Measurements from ENCODE around the gene VPS51.
A peak's percentile ranks its signal among the peaks of the same experiment; 100 is the strongest.

Gene VPS51

DNA sequence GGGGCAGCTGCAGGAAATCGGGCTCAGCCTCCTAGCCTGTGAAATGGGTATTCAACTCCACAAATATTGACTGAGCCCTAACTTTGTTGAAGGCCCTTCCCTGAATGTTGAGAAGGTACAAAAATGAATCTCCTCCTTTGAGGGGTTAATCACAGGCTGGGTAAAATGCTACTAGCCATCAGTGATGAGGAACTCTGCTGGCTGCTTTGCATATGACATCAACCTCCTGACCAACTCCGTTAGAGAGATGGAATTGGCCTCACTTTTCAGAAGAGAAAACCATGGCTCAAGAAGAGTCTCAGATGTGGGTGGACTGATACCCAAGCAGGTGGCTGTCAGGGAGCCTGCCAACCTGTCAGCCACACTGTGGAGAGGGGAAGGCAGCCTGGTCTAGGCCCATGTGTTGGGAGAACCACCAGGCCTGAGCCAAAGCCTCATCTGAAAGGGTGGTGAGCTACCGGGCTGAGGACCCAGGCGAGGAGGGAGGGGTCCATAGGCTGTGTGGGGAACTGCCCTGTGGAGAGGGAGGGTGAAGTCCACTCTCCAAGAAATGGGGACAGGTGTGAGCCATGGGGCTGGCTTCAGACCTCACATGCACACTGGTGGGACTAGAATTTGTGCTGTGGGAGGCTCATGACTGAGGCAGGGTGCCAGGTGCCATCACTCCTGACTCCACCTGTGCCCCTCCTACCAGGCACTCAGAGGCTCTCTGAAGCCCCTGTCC lies 23.9 kb upstream of the VPS51 start:
- no peaks in the 10 kb centered on the region for H3K36me3 ChIP-seq (ENCODE audit: control insufficient read depth in 2 of 2, insufficient read depth in 2 of 2, low read length in 2 of 2)
- no peaks in the 10 kb centered on the region for H3K27me3 ChIP-seq (ENCODE audit: control insufficient read depth in 2 of 2, insufficient read depth in 2 of 2, low read length in 2 of 2)
- H3K4me3 ChIP-seq (ENCODE audit: low read length in 2 of 2): no peak overlapping the region
- H3K4me1 ChIP-seq (ENCODE audit: control insufficient read depth in 2 of 2, insufficient read depth in 2 of 2, low read length in 2 of 2): no peaks in the 10 kb centered on the region
- no peak overlapping the region for H3K9ac ChIP-seq (ENCODE audit: low read depth in 1 of 2, low read length in 2 of 2)
- H3K9me3 ChIP-seq (ENCODE audit: control insufficient read depth in 2 of 2, low read length in 2 of 2): no peaks in the 10 kb centered on the region
- no peak overlapping the region for H3K27ac ChIP-seq (ENCODE audit: low read depth in 2 of 2, low read length in 2 of 2)

DNA sequence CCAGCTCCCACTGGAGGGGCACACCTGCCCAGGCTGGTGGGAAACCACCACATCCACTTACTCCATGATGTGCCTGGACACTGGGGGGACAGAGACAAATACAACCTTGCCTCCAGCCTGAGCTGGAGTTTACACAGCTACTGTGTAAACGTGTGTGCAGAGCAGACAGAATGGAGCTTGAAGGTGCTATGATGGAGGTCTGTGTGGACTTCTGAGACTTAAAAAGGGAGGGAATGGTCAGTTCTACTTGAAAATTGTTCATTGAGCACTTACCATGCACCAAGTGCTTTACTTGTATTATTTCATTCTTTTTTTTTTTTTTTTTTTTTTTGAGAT lies 23.4 kb upstream of the VPS51 start:
- H3K36me3 ChIP-seq (ENCODE audit: control insufficient read depth in 2 of 2, insufficient read depth in 2 of 2, low read length in 2 of 2): no peaks in the 10 kb centered on the region
- H3K9ac ChIP-seq (ENCODE audit: low read depth in 1 of 2, low read length in 2 of 2): no peak overlapping the region
- H3K27ac ChIP-seq (ENCODE audit: low read depth in 2 of 2, low read length in 2 of 2): no peak overlapping the region
- H3K9me3 ChIP-seq (ENCODE audit: control insufficient read depth in 2 of 2, low read length in 2 of 2): no peaks in the 10 kb centered on the region
- no peaks in the 10 kb centered on the region for H3K27me3 ChIP-seq (ENCODE audit: control insufficient read depth in 2 of 2, insufficient read depth in 2 of 2, low read length in 2 of 2)
- no peaks in the 10 kb centered on the region for H3K4me1 ChIP-seq (ENCODE audit: control insufficient read depth in 2 of 2, insufficient read depth in 2 of 2, low read length in 2 of 2)
- no peak overlapping the region for H3K4me3 ChIP-seq (ENCODE audit: low read length in 2 of 2)

DNA sequence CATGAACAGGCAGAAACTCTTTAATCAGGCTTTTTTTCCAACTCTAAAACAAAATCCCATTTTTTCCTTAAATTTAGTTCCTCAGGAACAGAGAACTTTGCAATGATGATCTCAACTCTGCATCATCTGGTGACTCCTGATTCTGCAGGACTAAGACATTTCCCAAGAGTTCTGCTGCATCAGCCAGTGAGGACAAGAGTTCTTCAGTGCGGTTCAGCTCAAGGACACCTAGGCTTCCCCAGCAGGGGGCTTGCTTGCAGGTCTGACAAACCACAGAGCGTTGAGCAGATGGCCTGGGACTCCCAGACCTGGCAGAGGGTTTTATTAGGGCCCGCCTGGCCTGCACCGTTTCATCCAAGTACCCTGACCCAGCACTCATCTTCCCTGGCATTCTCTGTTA lies 18.6 kb upstream of the VPS51 start:
- Histone ChIP-seq H3K9me3 (ENCODE audit: control insufficient read depth in 2 of 2, low read length in 2 of 2) (no peaks in the 10 kb centered on the region), H3K36me3 (ENCODE audit: control insufficient read depth in 2 of 2, insufficient read depth in 2 of 2, low read length in 2 of 2) (no peaks in the 10 kb centered on the region), H3K4me3 (ENCODE audit: low read length in 2 of 2) (no peak overlapping the region), H3K27ac (ENCODE audit: low read depth in 2 of 2, low read length in 2 of 2) (no peak overlapping the region), H3K27me3 (ENCODE audit: control insufficient read depth in 2 of 2, insufficient read depth in 2 of 2, low read length in 2 of 2) (no peaks in the 10 kb centered on the region), H3K9ac (ENCODE audit: low read depth in 1 of 2, low read length in 2 of 2) (no peak overlapping the region), H3K4me1 (ENCODE audit: control insufficient read depth in 2 of 2, insufficient read depth in 2 of 2, low read length in 2 of 2) (peaks cover 3 to 6% of the 10 kb centered on the region in 2 donors)

DNA sequence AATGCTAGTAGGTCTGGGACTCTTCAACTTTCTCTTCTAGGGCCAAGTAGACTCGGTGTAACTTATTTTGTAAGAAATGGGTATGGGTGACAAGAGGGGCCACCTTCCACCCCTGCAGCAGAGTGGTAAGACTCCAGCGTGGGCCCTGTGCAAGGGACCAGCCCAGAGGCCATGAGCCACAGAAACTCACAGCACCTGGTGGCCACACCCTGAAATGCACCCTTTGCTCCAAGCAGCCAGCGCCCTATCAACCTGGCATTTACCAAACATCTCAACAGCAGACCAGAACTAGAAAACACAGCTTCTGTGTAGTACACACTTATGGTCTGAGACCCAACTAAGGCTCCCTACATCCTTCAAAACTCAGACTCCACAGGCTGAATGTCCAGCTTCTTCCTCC lies 17.9 kb upstream of the VPS51 start:
- Histone ChIP-seq H3K9ac (ENCODE audit: low read depth in 1 of 2, low read length in 2 of 2) (peak overlapping the region in 1 of 2 donors; percentile 26), H3K4me1 (ENCODE audit: control insufficient read depth in 2 of 2, insufficient read depth in 2 of 2, low read length in 2 of 2) (peaks cover 6% of the 10 kb centered on the region in 2 donors), H3K27me3 (ENCODE audit: control insufficient read depth in 2 of 2, insufficient read depth in 2 of 2, low read length in 2 of 2) (no peaks in the 10 kb centered on the region), H3K4me3 (ENCODE audit: low read length in 2 of 2) (no peak overlapping the region), H3K9me3 (ENCODE audit: control insufficient read depth in 2 of 2, low read length in 2 of 2) (no peaks in the 10 kb centered on the region), H3K36me3 (ENCODE audit: control insufficient read depth in 2 of 2, insufficient read depth in 2 of 2, low read length in 2 of 2) (no peaks in the 10 kb centered on the region), H3K27ac (ENCODE audit: low read depth in 2 of 2, low read length in 2 of 2) (no peak overlapping the region)

DNA sequence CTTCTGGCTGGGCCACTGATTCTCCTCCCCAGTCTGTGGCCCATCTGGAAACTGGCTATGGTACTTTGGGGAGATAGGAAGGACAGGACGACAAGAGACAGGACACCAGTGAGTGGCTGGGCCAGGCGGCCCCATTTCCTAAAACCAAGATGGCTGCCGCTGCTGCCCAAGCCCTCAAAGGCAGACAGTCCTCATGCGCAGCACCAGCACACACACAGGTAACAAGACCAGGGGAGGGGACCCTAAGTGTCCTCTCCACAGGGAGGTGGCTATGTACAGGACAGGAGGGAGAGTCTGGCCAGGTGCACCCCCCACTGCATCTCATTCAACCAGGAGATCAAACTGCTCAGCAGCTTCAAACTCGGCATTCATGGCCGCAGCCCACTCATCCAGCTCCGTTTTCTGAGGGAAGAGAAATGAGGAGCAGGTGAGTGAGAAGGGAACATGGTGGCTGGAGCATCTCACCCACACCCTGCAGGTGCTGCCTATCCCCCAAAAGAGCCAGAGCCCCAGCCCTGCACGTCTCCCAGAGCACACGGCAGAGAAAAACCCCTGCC lies 17.1 kb upstream of the VPS51 start:
- no peaks in the 10 kb centered on the region for H3K9me3 ChIP-seq (ENCODE audit: control insufficient read depth in 2 of 2, low read length in 2 of 2)
- no peak overlapping the region for H3K4me3 ChIP-seq (ENCODE audit: low read length in 2 of 2)
- H3K9ac ChIP-seq (ENCODE audit: low read depth in 1 of 2, low read length in 2 of 2): no peak overlapping the region
- H3K4me1 ChIP-seq (ENCODE audit: control insufficient read depth in 2 of 2, insufficient read depth in 2 of 2, low read length in 2 of 2): peaks cover 12% of the 10 kb centered on the region in 2 donors
- H3K27me3 ChIP-seq (ENCODE audit: control insufficient read depth in 2 of 2, insufficient read depth in 2 of 2, low read length in 2 of 2): no peaks in the 10 kb centered on the region
- H3K36me3 ChIP-seq (ENCODE audit: control insufficient read depth in 2 of 2, insufficient read depth in 2 of 2, low read length in 2 of 2): no peaks in the 10 kb centered on the region
- H3K27ac ChIP-seq (ENCODE audit: low read depth in 2 of 2, low read length in 2 of 2): no peak overlapping the region

DNA sequence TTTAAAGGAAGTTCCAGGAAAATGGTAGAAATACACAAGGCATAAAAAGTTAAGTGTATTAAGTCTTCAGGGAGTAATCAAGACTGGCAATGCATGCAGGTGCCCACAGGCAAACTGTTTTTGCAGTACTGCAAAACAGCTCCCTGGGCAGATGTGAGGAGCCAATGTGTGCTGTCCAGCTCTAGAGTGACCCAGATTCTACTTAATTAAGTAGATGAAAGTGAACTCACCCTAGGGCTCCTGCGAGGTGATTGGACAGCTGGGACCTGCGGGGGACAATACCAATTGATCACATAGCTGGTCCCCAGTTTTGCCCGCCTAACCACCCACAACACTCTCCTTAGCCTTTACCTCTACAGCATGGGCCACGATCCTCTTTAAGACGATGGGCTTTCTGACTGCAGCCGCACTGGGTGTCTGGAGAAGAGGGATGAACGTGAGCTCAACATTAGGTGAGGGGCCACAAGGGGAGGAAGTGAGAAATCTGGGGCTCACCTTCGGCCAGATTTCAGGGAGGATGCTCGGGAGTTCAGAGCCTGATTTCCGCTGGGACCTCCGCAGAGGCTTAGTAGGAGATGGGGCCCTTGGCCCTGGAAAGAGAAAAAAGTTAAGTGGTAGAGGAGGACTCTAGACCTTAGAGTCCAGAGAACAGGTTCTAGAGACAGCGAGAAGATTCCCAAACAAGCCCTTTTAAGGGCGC lies 12.7 kb upstream of the VPS51 start:
- H3K9ac ChIP-seq (ENCODE audit: low read depth in 1 of 2, low read length in 2 of 2): peak overlapping the region; percentile 56 to 75

DNA sequence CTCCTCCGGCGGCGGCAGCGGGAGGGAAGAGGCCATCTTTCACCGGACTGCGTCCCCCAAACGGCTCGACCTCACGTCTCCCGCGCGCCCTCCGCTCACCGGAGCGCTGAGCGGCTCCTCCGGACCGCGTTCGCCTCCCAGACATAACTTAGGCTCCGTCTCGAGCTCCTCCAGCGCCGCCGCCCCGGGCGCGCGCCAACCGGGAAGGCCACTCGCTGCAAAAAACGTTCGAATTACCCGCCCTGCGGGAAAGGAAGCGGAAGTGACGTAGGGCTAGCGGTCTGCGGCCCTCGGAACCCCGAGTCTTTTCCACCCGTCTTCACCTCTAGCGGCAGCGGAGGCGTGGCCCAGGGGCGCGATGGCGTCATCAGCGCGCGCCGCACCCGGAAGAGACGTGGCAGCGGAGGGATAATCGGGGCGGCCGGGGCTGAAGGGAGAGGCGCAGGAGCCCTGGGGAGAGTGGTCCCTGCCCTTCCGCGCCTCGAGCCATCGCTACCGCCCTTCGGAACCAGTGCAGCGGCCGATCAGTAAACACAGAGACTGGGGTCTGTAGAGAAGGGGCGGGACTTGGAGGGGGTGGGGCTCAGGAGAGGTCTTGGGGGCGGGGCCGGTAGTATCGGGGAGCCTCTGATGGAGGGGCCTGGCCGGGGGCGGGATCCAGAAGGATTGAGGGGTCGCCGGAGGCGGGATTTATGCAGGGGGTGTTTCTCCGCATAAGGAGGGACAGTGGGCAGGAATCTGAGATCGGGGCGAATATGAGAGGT lies 12.0 kb upstream of the VPS51 start, which contains the start of the genes CDCA5 and ZFPL1:
TSS of gene CDCA5 (minus strand) at position 207 of the 764 bp plus-strand sequence. CDS start at position 145, 62 bp downstream.
TSS of gene ZFPL1 (plus strand) at position 389 of the 764 bp plus-strand sequence. CDS start 477 bp downstream, outside the sequence.
- Histone ChIP-seq H3K4me1 (ENCODE audit: control insufficient read depth in 2 of 2, insufficient read depth in 2 of 2, low read length in 2 of 2) (peaks cover 13 to 21% of the 10 kb centered on the region in 2 donors), H3K27ac (ENCODE audit: low read depth in 2 of 2, low read length in 2 of 2) (peak within 1 kb of the TSS; percentile 89 to 96), H3K27me3 (ENCODE audit: control insufficient read depth in 2 of 2, insufficient read depth in 2 of 2, low read length in 2 of 2) (no peaks in the 10 kb centered on the region), H3K9ac (ENCODE audit: low read depth in 1 of 2, low read length in 2 of 2) (peak within 1 kb of the TSS; percentile 75 to 96), H3K9me3 (ENCODE audit: control insufficient read depth in 2 of 2, low read length in 2 of 2) (no peaks in the 10 kb centered on the region), H3K4me3 (ENCODE audit: low read length in 2 of 2) (peak within 1 kb of the TSS; percentile 70 to 97), H3K36me3 (ENCODE audit: control insufficient read depth in 2 of 2, insufficient read depth in 2 of 2, low read length in 2 of 2) (peaks cover 31 to 40% of the 10 kb centered on the region in 2 donors)

More for the DNA sequence above, 12.7 kb upstream of the VPS51 start:
- no peaks in the 10 kb centered on the region for H3K27me3 ChIP-seq (ENCODE audit: control insufficient read depth in 2 of 2, insufficient read depth in 2 of 2, low read length in 2 of 2)
- H3K9me3 ChIP-seq (ENCODE audit: control insufficient read depth in 2 of 2, low read length in 2 of 2): no peaks in the 10 kb centered on the region
- peak overlapping the region in 1 of 2 donors; percentile 96 for H3K27ac ChIP-seq (ENCODE audit: low read depth in 2 of 2, low read length in 2 of 2)
- H3K36me3 ChIP-seq (ENCODE audit: control insufficient read depth in 2 of 2, insufficient read depth in 2 of 2, low read length in 2 of 2): peaks cover 24 to 34% of the 10 kb centered on the region in 2 donors
- H3K4me1 ChIP-seq (ENCODE audit: control insufficient read depth in 2 of 2, insufficient read depth in 2 of 2, low read length in 2 of 2): peaks cover 15 to 24% of the 10 kb centered on the region in 2 donors
- peak overlapping the region; percentile 70 to 97 for H3K4me3 ChIP-seq (ENCODE audit: low read length in 2 of 2)

DNA sequence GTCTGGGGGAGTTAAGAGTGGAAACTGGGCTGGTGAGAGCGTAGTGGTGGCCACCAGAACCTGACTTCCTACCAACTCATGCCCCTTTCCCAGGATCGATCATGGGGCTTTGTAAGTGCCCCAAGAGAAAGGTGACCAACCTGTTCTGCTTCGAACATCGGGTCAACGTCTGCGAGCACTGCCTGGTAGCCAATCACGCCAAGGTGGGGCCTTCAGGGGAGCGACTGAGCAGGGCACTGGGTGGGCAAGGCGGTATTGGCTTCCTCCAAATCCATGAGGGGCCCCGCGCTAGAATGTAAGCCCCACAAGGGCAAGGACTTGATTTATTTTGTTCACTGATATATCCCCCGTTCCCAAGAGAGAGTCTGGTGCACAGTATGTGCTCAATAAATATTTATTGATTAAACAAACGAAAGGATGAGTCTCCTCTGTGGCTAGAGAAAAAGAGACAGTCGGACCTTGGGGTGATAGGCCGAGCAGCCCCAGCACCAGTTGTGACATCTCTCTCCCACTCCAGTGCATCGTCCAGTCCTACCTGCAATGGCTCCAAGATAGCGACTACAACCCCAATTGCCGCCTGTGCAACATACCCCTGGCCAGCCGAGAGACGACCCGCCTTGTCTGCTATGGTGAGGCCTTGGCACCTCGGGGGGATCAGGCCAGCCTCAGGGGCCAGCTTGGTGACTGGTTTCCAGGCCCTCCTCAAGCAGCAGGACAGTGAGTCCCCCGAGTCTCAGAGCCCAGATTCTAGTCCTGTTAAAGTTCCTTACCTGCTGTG lies 11.2 kb upstream of the VPS51 start:
- Histone ChIP-seq H3K9ac (ENCODE audit: low read depth in 1 of 2, low read length in 2 of 2) (peak overlapping the region; percentile 75 to 96), H3K9me3 (ENCODE audit: control insufficient read depth in 2 of 2, low read length in 2 of 2) (no peaks in the 10 kb centered on the region), H3K4me1 (ENCODE audit: control insufficient read depth in 2 of 2, insufficient read depth in 2 of 2, low read length in 2 of 2) (peaks cover 13 to 21% of the 10 kb centered on the region in 2 donors), H3K27ac (ENCODE audit: low read depth in 2 of 2, low read length in 2 of 2) (peak overlapping the region; percentile 89 to 96), H3K36me3 (ENCODE audit: control insufficient read depth in 2 of 2, insufficient read depth in 2 of 2, low read length in 2 of 2) (peaks cover 38 to 47% of the 10 kb centered on the region in 2 donors), H3K27me3 (ENCODE audit: control insufficient read depth in 2 of 2, insufficient read depth in 2 of 2, low read length in 2 of 2) (no peaks in the 10 kb centered on the region), H3K4me3 (ENCODE audit: low read length in 2 of 2) (peak overlapping the region; percentile 70 to 97)

DNA sequence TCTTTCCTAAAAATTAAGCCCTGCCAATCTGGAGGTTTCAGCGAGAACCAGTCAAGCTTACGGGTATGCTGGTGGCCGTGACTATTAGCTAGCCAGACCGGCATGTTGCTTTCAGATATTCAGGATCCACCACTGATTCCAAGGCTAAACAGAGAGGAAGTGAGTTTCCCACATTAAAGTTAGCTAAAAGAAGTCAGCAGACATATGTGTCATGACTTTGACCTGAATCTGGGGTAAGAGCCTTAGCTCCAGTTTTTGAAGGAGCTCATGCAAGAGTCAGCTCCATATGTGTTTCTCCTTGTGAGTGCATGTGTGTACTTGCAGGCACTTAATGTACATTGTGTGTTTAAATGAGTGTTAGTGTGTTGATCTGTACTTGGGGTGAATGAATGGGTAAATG lies 10.6 kb upstream of the VPS51 start:
- no peaks in the 10 kb centered on the region for H3K27me3 ChIP-seq (ENCODE audit: control insufficient read depth in 2 of 2, insufficient read depth in 2 of 2, low read length in 2 of 2)
- peaks cover 13 to 21% of the 10 kb centered on the region in 2 donors for H3K4me1 ChIP-seq (ENCODE audit: control insufficient read depth in 2 of 2, insufficient read depth in 2 of 2, low read length in 2 of 2)
- peaks cover 38 to 47% of the 10 kb centered on the region in 2 donors for H3K36me3 ChIP-seq (ENCODE audit: control insufficient read depth in 2 of 2, insufficient read depth in 2 of 2, low read length in 2 of 2)
- H3K9me3 ChIP-seq (ENCODE audit: control insufficient read depth in 2 of 2, low read length in 2 of 2): no peaks in the 10 kb centered on the region
- no peak overlapping the region for H3K4me3 ChIP-seq (ENCODE audit: low read length in 2 of 2)
- H3K27ac ChIP-seq (ENCODE audit: low read depth in 2 of 2, low read length in 2 of 2): no peak overlapping the region
- no peak overlapping the region for H3K9ac ChIP-seq (ENCODE audit: low read depth in 1 of 2, low read length in 2 of 2)
